GM21360 (cell line): ENCODE measurements around the gene USH1G.
"Not testable (repeated sequence)": the region's sequence is repeated elsewhere in the genome, so short reads cannot be mapped to it uniquely, and the experiment has no call there.

Experiments
- ATAC-seq: cut with Tn5 transposase; IDR thresholded peaks from one replicate; pipeline ENCODE4 v1.9.1; 2021; ENCODE audit warnings: mild to moderate bottlenecking, moderate library complexity; ENCODE audit not compliant: unreplicated experiment

The USH1G gene

DNA sequence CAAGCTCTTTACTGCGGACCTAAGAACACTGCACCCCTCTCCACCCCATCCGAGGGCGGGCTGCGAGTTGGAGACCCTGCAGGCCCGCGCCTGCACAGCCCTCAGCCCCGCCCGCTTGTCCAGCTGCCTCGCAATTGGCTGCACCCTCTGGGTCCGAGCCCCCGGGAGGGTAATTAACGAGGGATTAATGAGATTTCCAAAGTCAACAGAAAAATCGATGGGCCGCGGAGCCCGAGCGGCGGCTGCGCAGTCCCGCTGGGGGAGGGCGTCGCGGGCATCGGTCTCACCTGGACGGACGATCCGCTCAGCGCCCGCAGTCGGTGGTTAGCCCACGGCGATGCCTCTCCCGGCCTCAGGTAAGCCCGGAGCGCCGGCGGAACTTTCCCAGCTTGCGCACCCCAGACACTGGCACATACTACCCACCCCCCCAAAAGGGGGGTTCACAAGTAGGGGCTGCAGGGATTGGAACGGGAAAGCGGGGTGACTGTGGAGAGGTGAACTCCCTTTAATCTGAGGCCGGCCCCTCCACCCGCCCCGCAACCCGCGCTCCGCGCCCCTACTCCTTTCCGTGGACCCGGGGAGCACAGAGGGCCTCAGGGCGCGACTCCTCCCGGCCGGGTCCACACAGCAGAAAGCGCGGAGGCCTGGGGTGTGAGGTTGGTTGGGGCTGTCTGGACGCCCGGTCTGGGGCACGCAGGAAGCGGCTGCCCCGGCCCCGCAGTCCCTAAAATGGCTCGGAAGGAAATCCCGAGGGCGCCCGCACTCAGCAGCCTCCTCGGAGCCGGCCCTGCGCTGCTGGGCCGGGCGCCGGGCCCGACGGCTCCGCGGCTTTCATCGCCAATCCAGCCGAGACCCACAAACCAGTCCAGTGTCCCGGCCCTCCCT lies 12.8 kb upstream of the USH1G start, which contains the start of gene OTOP3:
OTOP3 (plus strand) TSS at position 314 of the 885 bp plus-strand sequence; CDS start at position 338, 24 bp downstream.
- no peak for ATAC-seq

DNA sequence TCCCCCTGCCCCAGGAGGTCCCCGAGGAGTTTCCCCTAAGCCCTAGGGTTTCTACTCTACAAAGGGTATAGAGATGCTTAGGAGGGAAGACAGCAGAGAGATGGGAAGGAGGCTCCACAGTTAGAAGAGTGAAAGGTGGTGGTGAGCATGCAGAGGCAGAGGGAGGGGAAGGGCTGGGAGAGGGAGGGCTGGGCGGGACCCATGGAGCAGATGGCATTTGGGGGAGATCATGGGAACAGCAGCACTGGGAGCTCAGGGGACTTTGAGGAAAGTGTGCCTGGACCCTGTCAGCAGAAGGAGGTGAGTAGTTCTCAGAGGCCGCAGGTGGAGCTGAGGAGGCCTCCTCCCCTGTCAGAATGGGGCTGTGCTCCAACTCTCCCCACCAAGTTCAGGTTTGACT lies 12.0 kb upstream of the USH1G start:
- no peak for ATAC-seq

DNA sequence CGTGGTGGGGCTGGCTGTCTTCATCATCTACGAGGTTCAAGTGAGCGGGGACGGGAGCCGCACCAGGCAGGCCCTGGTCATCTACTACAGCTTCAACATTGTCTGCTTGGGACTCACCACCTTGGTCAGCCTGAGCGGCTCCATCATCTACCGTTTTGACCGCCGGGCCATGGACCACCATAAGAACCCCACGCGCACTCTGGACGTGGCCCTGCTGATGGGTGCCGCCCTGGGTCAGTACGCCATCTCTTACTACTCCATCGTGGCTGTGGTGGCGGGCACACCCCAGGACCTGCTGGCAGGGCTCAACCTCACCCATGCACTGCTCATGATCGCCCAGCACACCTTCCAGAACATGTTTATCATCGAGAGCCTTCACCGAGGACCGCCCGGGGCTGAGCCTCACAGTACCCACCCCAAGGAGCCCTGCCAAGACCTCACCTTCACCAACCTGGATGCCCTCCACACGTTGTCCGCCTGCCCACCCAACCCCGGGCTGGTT lies 7.5 kb upstream of the USH1G start:
- no peak for ATAC-seq

DNA sequence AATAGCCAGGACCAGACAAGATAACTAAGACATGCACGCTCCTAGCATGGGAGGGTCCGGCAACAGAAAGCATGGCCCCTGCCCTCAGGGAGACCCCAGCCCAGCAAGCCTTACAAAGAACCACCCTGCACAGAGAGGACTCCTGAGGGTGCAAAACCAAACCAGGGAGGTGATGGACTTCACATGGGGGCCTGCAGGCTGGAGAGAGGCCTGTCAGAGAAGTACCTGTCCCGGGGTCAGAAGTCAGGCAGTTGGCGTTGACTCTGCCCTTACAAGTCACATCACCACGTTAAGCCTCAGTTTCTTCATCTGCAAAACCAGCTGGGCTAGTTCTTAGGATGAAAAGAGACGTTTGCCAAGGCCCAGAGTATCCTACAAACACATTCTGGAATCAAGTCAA lies 5.7 kb upstream of the USH1G start:
- ATAC-seq = no peak

DNA sequence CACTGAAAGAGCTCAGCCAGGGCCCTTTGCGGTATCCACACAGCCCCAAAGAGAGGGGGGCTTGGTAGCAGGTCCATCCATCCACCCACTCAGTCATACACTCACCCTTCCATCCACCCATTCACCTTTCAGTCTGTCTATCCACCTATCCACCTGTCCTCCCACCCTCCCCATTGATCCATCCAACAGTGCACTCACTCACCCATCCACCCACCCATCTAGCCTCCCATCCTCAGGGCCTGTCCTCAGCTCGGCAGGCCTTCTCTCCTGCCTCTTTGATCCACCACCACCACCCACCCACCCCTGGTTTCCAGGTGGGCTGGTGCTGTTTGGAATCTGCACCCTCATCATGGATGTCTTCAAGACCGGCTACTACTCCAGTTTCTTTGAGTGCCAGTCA lies 2.2 kb upstream of the USH1G start:
- ATAC-seq = no peak

DNA sequence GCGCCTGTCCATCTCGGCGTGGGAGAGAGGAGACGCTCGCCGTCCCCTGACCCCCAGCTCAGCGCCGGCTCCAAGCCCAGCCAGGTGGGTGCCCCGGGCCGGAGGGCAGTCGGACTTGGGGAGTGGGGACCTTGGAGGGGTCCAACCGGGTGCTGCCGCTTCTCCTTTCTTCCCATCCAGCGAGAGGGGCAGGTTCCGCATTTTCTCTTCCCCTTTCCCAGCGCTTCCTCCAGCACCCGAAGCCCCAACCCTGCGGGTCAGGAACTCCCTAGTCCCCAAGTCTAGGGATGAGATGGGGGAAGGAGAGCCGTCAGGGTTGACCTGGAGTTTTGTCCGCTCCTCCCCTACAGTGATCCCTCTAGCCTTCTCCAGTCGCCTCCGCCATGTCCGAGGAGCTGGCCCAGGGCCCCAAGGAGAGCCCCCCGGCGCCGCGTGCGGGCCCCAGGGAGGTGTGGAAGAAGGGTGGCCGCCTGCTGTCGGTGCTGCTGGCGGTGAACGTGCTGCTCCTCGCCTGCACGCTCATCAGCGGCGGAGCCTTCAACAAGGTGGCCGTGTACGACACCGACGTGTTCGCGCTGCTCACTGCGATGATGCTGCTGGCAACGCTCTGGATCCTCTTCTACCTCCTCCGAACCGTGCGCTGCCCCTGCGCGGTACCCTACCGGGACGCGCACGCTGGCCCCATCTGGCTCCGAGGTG lies 1.3 kb upstream of the USH1G start, which contains the start of gene OTOP2:
OTOP2 (plus strand) TSS at position 24 of the 699 bp plus-strand sequence; CDS start at position 384, 360 bp downstream.
- ATAC-seq = no peak

DNA sequence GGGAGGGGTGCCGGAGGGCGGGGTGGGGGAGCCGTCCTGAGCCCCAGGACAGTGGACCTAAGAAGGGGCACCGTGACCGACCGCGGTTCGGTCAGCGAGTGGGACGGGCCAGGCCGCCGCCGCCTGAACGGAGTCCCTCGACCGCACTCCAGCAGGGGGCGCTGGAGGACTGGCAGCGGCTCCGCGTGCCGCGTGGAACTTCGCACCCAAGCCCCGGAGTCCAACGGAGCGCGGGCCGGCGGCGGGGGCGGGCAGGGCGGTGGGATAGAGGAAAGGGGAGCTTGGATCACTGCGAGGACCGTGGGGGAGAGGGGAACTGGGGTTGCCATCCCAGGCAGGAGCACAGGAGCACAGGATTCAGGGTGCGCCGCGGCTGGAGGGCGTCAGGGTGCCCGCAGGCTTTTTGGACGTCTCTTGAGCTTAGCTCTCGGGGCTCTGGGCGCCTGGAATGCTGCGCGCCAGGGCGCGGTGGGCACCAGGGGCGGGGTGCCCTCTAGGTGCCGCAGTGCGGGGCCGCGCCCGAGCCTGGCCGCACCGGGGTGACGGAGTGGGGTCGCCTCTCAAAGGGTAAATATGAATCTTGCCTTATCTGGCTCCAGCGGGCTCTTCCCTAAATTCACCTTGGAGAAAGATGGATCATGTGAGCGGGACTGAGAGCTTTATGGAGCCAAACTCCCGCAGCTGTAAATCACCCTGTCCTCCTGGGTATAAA lies 639 bp upstream of the USH1G start:
- ATAC-seq = no peak

- ATAC-seq = no peak
These were observed 883 bp downstream of the USH1G start for GRCh38 chr17:74922172-74922571.

DNA sequence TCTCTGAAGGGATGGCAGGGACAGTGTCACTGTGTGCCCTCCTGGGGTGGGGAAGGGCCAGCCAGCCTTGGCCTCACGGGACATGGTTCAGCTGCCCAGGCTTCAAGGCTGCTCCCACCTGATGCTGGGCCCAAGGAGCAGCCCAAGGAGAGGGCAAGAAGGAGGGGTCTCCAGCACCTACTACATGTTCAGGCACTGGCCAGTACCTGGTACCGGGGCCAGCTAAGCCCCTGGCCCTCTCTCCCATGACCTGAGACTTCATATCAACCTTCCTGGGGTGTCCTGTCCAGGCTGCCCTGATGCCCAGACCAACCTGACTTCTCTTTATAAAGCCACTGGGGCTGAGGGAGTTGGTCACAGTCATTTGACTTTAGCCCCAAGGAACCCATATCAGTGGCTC lies 1.3 kb downstream of the USH1G start:
- ATAC-seq = no peak

GRCh38 chr17:74921026-74921681 lies 1.9 kb downstream of the USH1G start:
- no peak for ATAC-seq

DNA sequence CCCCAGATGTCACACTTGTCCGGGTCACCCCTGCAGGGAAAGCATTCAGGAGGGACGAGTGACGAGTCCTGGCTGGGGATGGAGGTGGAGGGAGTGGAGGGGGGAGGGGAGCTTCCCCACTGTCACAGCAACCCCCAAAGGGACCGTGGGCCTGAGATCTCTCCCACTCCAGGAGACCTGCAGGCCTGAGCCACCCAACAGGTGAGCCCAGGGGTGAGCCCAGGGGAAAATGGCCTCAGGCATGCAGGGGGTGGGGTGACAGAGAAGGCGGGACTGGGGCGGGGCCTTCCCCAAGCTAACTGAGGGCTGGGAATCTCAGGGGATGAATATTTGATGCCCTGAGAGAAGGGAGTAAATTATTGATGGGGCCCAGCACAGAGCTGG lies 2.4 kb downstream of the USH1G start:
- no peak for ATAC-seq

GRCh38 chr17:74920306-74920620 lies 2.8 kb downstream of the USH1G start:
- no peak for ATAC-seq

- ATAC-seq = no peak
These were observed 3.4 kb downstream of the USH1G start for GRCh38 chr17:74919440-74920305.

GRCh38 chr17:74918906-74919305 lies 4.1 kb downstream of the USH1G start:
- no peak for ATAC-seq

DNA sequence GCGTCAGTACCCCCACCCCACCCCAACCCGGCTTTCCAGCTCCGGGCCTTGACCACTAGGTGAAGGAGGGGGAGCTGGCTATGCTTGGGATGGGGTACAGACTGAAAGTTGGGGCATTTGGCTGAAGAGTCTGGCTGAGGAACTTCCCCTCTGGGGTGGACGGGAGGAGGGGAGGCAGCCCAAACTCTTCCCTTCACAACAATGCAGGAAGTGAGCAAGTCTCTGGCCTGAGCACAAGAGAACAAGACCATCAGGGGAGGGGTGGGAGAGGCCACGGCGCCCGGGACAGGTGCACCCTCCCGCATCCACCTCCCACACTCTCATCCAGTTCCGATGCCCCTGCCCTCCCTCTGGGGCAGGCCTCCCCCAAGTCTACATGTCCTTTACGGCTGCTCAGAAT lies 5.6 kb downstream of the USH1G start:
- ATAC-seq = no peak

GRCh38 chr17:74916851-74917199 lies 6.2 kb downstream of the USH1G start:
- no peak for ATAC-seq

DNA sequence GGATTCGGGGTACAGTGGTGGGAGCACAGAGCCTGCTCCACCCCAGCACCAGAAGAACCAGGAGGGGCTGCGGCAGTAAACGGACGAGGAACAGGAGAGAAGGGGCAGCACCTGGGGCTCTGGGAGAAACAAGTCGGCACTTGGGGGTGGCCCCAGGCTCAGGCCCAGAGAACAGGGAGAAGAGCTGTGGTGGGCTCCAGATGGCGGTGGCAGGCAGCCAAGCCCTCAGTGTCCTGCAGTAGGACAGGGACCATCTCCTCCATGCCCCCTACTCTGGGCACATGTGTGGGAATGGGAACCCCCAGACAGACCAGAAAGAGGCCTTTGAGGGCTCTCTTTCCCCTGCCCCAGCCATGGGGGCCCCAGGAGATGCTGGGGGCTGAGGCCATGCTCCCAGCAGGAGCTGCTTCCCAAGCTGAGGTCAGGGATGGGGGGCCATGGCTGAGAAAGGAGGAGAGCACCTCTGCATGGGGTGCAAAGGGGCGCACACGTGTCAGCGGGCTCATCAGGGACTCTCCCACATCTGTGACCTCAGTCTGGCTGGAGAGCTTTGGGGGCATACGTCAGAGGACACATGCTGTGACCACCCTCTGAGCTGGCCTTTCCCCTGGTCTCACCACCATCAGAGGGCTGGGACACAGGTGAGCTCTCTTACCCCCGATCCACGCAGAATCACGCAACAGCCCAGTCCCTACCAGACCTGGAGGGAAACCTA lies 6.8 kb downstream of the USH1G start:
- no peak for ATAC-seq

DNA sequence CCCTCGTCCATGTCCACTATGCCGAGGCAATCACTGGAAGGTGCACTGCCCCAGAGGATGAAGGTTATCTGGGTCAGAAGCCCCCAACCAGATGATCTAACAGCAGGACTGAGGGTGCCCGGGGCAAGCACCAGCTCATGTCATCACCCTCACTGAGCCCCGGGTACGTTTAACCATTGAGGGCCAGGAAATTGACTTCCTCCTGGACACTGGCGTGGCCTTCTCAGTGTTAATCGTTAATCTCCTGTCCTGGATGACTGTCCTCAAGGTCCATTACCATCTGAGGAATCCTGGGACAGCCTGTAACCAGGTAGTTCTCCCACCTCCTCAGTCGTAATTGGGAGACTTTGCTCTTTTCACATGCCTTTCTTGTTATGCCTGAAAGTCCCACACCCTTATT lies 11.6 kb downstream of the USH1G start:
- not testable (repeated sequence) for ATAC-seq

DNA sequence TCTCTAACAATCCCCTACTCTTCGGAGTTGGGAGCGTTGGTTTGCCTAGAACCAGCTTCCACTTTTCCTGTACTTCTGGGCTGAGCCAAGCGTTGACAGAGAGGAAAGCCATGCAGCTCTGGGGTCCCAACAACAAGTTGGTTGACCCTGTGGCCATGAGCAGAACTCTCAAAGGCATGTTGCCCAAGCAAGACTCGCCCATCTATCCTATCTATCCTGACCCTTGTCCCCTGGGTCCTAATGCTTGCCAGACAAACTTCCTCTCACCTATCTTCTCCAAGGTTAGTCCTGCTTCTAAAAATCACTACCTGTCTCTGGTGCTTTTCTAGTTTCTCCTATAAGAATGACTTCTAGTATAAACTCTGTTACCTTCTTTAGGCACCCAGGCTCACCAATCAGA lies 14.0 kb downstream of the USH1G start:
- not testable (repeated sequence) for ATAC-seq
